ENCODE results near the gene RPL10A.
"Not testable (repeated sequence)": the region's sequence is repeated elsewhere in the genome, so short reads cannot be mapped to it uniquely, and the experiment has no call there.

The RPL10A gene

GRCh38 chr6:35427851-35428321, 40.3 kb upstream of the RPL10A start:
- CTCF ChIA-PET: interaction anchor here (1.3 kb wide), 1 partner anchor 9 kb away, joined by 3 read pairs; no protein-coding TSS in a partner anchor
- POLR2A ChIA-PET: no interaction called here
- no peak for DNase-seq (ENCODE audit: extremely low spot score)

GRCh38 chr6:35428421-35429149, 39.6 kb upstream of the RPL10A start:
- ChIA-PET CTCF (interaction anchor here (1.0 to 1.3 kb wide), 2 partner anchors 9 to 18 kb away, joined by 3 read pairs; no protein-coding TSS in a partner anchor), POLR2A (no interaction called here)
- no peak for DNase-seq (ENCODE audit: extremely low spot score)
- TF ChIP-seq CTCF (IDR thresholded peaks at IDR 0.05; ENCODE audit: control extremely low read depth, extremely low read depth, low read depth, missing control alignments): no peak

More at GRCh38 chr6:35427851-35428321, 40.3 kb upstream of the RPL10A start:
- no peak for TF ChIP-seq CTCF (IDR thresholded peaks at IDR 0.05; ENCODE audit: control extremely low read depth, extremely low read depth, low read depth, missing control alignments)

- ChIA-PET CTCF (no interaction called here), POLR2A (no interaction called here)
- no peak for DNase-seq (ENCODE audit: extremely low spot score)
- no peak for TF ChIP-seq CTCF (IDR thresholded peaks at IDR 0.05; ENCODE audit: control extremely low read depth, extremely low read depth, low read depth, missing control alignments)
Measured at GRCh38 chr6:35429463-35429862, 38.7 kb upstream of the RPL10A start.

GRCh38 chr6:35432291-35432690, 35.9 kb upstream of the RPL10A start:
- ChIA-PET POLR2A (interaction anchor here (0.6 kb wide), 1 partner anchor 64 kb away, joined by 3 read pairs; the partner anchor contains the start of gene TEAD3), CTCF (interaction anchor here (1.6 kb wide), 1 partner anchor 17 kb away, joined by 4 read pairs; no protein-coding TSS in a partner anchor)
- no peak for DNase-seq (ENCODE audit: extremely low spot score)
- no peak for TF ChIP-seq CTCF (IDR thresholded peaks at IDR 0.05; ENCODE audit: control extremely low read depth, extremely low read depth, low read depth, missing control alignments)

- CTCF ChIA-PET: interaction anchor here (1.6 kb wide), 1 partner anchor 17 kb away, joined by 4 read pairs; no protein-coding TSS in a partner anchor
- POLR2A ChIA-PET; DNase-seq (ENCODE audit: extremely low spot score): not testable (repeated sequence)
Measured at GRCh38 chr6:35432702-35433101, 35.5 kb upstream of the RPL10A start.

GRCh38 chr6:35435074-35435837, 32.9 kb upstream of the RPL10A start:
- DNase-seq (ENCODE audit: extremely low spot score): no peak
- POLR2A ChIA-PET: no interaction called here
- no peak for TF ChIP-seq CTCF (IDR thresholded peaks at IDR 0.05; ENCODE audit: control extremely low read depth, extremely low read depth, low read depth, missing control alignments)
- CTCF ChIA-PET: interaction anchor here (1.2 to 1.5 kb wide), 2 partner anchors 14 to 138 kb away, joined by 3 read pairs; partner anchors contain the start of gene DEF6

Data from GM10248 (cell line).